SK-N-SH (cell line): ENCODE data around the gene EPHB2.

ENCODE experiments used
- CTCF ChIP-seq: fragments of 200-600 bp; sonication (generic); IDR thresholded peaks from 2 replicates; pipeline ENCODE4 v1.6.1; 2017; ENCODE audit warnings: antibody characterized with exemption, mild to moderate bottlenecking, moderate library complexity
- EP300 ChIP-seq, 2 experiments: IDR thresholded peaks; 2 replicates each; pipeline versions ENCODE4 v1.4.0 to v1.6.1; 2012; ENCODE audit warnings: borderline replicate concordance in 1 of 2, low read depth in 1 of 2, low read length in 1 of 2
- EZH2phosphoT487 ChIP-seq: fragments of 200-600 bp; sonication (generic); IDR thresholded peaks from 2 replicates; pipeline ENCODE4 v1.6.1; 2017; ENCODE audit warnings: low read depth, mixed run types, mild to moderate bottlenecking, antibody characterized with exemption, moderate library complexity, borderline replicate concordance
- GATA2 ChIP-seq: sonication (generic); formaldehyde crosslinking; IDR thresholded peaks from 2 replicates; pipeline ENCODE4 v1.5.0; 2020; ENCODE audit warnings: mild to moderate bottlenecking, missing genetic modification reagents
- REST ChIP-seq: IDR thresholded peaks from 2 replicates; pipeline ENCODE4 v1.6.1; 2012; ENCODE audit warnings: mild to moderate bottlenecking, low read depth, low read length, moderate library complexity
- TEAD4 ChIP-seq: IDR thresholded peaks from 2 replicates; pipeline ENCODE4 v1.4.0; 2012; ENCODE audit warnings: mild to moderate bottlenecking, borderline replicate concordance; ENCODE audit not compliant: insufficient read depth
- USF2 ChIP-seq: fragments of 150-350 bp; IDR thresholded peaks from 2 replicates; pipeline ENCODE4 v1.6.1; 2017; ENCODE audit warnings: antibody characterized with exemption, low read length, low read depth, borderline replicate concordance
- YY1 ChIP-seq: IDR thresholded peaks from 2 replicates; pipeline ENCODE4 v1.4.0; 2012; ENCODE audit warnings: low read depth, mild to moderate bottlenecking

- TF ChIP-seq EP300 (IDR thresholded peaks at IDR 0.05; ENCODE audit: borderline replicate concordance in 1 of 2, low read depth in 1 of 2, low read length in 1 of 2) = no peak
- no peak for TF ChIP-seq CTCF
- TF ChIP-seq USF2 = no peak
- TF ChIP-seq GATA2 (CRISPR knock-in tag) = no peak
- TF ChIP-seq TEAD4 = no peak
- TF ChIP-seq EZH2phosphoT487 = no peak
- TF ChIP-seq YY1 = no peak
- no peak for TF ChIP-seq REST
Observed at GRCh38 chr1:22782406-22782805, 71.8 kb downstream of the EPHB2 start.
